Stimulated activated CD8-positive, alpha-beta memory T cell treated with anti-CD3 and anti-CD28 coated beads, Interleukin-7, amount 100 ng/mL, for 4 hours (primary cell): Measurements from ENCODE around the gene NFYB.
"Not testable (repeated sequence)": the region's sequence is repeated elsewhere in the genome, so short reads cannot be mapped to it uniquely, and the experiment has no call there.

Experiments used
- DNase-seq, 2 donors: peaks; one replicate each; pipeline ENCODE4 v3.0.0-alpha.2; 2020; ENCODE audit warnings: low read depth in 2 of 2

Gene NFYB

GRCh38 chr12:104163028-104163427, 25.0 kb upstream of the NFYB start:
- not testable (repeated sequence) for DNase-seq

GRCh38 chr12:104155711-104156555, 17.9 kb upstream of the NFYB start:
- no peak for DNase-seq

DNA sequence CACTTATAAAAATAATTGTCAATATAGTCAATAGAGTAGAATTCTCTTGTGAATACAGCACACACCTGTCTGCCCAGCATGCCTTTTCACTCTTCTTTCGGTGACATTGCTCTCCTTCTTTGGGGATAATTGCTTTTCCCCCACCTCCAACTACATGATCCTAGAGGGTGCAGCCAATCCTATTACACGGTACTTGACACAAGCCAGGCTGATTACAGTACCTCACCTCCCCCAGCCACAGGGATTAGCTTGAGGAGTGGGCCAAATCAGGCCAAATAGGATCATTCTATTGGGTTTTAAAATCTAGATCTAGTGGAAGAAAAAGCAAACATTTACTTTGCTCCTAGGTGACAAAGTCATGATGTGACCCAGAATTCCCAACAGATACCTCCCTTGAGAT, 16.8 kb upstream of the NFYB start:
- DNase-seq, result no peak

- DNase-seq, result no peak
These were observed 16.3 kb upstream of the NFYB start for GRCh38 chr12:104154286-104154685.

DNA sequence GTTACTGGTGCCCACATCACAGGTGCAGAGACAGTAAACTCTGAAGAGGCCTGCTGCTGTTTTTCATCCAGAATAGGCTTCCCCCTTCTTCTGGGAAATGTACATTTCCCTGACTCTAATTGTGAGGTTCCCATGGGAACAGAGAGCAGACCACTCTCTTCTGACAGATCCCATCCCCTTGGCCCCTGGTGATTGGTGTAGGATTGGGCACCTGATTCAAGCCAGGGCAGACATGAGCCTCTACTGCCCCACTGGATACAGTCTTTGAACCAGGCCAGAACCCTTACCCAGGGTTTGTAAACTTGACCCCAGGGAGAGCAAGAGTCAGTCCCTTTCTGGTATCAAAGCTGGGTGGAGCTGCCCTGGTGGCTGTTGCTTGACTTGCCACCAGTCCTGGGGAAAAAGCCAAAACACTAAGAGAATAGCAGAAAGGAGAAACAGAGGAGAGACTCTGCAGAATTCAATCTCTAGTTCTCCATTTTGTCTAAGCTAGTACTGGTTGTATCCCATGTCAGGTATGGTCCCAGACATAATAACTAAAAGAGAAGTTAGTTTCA, 14.8 kb upstream of the NFYB start:
- no peak for DNase-seq

DNA sequence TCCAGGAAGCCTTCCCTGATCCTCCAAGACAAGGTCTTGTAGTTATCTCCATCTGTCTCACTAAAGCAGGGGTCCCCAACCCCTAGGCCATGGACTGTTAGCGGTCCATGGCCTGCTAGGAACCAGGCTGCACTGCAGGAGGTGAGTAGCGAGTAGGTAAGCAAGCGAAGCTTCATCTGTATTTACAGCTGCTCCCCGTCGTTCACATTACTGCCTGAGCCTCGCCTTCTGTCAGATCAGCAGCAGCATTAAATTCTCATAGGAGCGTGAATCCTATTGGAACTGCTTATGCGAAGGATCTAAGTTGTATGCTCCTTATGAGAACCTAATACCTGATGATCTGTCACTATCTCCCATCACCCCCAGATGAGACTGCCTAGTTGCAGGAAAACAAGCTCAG, 12.4 kb upstream of the NFYB start:
- DNase-seq, result no peak

GRCh38 chr12:104147346-104147745, 9.3 kb upstream of the NFYB start:
- no peak for DNase-seq

- DNase-seq, result no peak
These were observed 5.9 kb upstream of the NFYB start for GRCh38 chr12:104143918-104144317.

DNA sequence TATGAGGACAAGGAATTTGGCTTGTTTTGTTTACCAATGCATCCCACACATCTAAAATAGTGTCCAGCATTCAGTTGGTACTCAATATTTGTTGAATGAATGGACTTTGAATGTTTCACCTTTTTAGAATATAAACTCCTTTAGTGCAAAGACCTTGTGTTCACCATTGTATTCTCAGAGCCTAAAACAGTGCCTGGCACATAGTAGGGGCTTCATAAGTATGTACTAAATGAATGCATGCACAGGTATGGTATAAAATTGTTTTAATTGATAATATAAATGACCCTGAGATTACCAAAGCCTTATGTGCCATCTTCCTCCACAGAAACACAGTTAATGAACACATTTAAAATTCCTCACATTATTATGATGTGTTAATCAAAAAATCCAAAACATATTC, 5.0 kb upstream of the NFYB start:
- DNase-seq, result no peak

GRCh38 chr12:104142543-104142942, 4.5 kb upstream of the NFYB start:
- DNase-seq, result no peak

DNA sequence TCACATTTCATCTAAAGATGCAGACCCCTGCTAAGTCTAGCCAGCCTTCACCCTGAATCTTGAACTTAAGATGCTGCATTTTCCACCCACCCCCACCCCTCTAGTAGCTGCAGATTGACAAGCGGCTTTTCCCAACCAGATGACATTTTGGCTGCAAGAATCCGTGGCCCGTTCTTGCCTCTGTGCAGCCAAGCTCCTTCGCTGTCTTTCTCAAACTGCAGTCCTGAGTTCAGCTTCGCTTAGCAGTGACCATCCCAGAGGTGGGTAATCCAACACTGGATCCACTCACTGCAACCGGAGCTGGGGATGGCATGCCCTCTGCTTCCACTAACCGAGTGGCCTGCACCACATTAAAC, 765 bp upstream of the NFYB start:
- DNase-seq, result no peak

DNA sequence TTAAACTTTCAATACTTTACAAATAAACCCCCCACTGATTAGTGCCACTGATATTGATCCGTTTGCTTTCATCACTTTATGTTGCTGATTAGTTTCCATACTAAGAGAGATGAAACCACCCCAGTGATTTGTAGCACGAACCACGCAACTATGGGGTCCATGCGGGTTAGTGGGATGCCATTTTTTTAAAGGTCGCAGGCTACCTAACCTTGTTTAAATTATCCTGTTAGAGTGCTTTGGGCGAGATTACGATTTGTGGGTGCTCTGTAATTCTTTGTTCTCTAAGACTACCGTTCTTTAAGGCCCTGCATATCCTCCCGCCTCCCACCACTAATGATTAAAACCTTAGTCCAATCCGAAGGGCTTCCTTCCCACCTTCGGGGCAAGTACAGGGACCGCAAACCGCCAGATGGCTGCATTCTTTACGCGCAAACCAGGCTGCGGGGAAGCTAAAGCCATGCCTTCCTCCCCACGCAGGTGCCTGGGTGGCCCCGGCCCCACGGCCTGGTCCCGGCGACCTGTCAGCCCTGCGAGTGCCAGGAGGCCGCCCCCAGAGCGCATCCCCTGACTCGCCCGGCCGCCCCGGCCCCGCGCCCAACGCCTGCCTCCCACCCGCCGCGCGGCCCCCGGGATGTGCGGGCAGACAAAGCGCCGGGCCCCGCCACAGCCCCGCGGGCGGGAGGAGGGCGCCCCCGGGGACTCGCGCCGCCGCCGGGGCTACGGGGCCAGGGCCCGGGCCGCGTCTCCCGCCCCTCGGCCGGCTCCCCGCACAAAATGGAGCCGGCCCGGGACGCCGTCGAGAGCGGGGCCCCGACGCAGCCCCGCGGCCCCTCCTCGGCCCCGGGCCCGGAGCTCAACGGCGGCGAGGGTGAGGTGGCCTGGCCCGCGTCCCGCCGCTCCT, 759 bp downstream of the NFYB start:
- DNase-seq, result peak in 1 of 2 donors; percentile 37

DNA sequence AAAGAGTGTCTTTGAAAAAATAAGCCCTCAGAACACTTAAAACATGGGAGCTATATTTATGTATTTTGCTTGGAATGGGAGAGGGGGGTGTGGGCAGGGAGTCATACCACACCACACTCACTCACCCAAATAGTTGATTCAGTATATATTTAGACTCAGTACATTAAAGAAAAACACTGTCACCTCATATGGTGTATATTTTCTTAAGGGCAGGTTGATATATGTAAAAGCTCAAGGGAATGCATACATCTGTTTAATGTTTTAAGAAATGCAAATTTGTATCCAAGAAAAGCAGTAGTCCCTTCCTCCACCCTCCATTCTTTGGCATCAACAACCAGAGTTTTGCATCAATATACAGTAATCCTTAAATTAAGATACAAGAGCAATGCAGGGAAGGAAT, 1.4 kb downstream of the NFYB start:
- no peak for DNase-seq

GRCh38 chr12:104134882-104135281, 3.1 kb downstream of the NFYB start:
- no peak for DNase-seq

DNA sequence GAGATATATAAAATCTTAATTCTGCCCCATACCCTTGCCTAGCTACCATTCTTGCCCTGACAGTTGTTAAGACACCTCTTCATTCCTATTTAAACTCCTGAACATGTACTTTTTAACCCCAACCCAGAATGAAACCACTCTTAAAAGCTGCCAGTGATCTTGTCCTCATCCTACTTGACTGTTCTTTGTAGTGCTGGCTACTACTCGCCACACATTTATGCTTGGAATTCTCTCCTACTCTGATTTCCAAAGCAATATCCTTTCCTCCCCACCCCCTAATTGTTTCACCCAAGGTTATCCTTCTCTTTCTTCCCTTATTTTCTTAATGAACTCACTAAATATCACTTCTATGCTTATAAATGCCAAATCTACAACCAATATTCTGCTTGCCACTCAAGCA, 4.1 kb downstream of the NFYB start:
- no peak for DNase-seq

GRCh38 chr12:104133321-104133720, 4.7 kb downstream of the NFYB start:
- no peak for DNase-seq

GRCh38 chr12:104132351-104132956, 5.6 kb downstream of the NFYB start:
- no peak for DNase-seq

- DNase-seq, result no peak
These were observed 6.4 kb downstream of the NFYB start for GRCh38 chr12:104131609-104132008.

DNA sequence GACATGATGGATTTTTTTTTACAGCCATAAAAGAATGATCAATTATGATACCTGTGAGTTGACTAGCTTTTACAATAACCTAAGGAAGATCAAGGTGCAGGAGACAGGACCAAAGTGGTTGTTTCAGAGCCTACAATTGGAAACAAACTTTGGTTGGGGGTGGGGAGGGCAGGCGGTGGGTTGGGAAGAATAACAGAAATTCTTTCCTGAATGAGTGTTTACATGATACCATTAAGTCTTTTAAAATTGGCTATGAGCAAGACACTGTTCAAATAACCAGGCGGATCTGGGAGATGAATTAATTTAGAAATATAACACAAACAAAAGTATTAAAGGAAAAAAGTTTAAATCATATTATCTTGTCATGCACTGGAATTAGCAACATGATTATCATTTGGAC, 7.2 kb downstream of the NFYB start:
- DNase-seq, result no peak

- no peak for DNase-seq
These were observed 11.5 kb downstream of the NFYB start for GRCh38 chr12:104126548-104126947.

GRCh38 chr12:104122298-104122697, 15.7 kb downstream of the NFYB start:
- no peak for DNase-seq

GRCh38 chr12:104121001-104121400, 17.0 kb downstream of the NFYB start:
- DNase-seq, result no peak
